RPMI8226 (cell line): ENCODE results near the gene PREX1.

ENCODE experiments used
- DNase-seq: peaks from one replicate; pipeline ENCODE4 v3.0.0-alpha.2; 2015

Gene PREX1

GRCh38 chr20:48674461-48674860 is 153.3 kb downstream of the PREX1 start:
- no peak for DNase-seq

GRCh38 chr20:48673507-48673906 is 154.3 kb downstream of the PREX1 start:
- peak; percentile 9 for DNase-seq

DNA sequence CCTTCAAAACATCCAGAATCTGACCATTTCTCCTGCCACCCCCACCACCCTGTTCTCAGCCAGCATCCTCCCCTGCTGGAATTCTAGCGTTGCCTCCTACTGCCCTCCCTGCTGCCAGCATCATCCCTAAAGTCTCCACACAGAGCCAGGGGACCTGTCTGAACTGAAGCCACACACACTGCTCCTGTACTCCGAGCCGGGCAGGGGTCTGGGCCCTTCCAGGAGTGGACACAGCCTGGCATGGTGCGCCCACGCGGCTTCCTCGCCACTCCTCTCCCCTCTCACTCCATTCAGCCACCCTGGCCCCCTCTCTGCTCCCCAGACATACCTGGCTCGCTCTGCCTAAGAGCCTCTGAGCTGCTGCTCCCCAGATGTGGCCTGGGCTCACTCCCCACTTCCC is 155.5 kb downstream of the PREX1 start:
- no peak for DNase-seq

DNA sequence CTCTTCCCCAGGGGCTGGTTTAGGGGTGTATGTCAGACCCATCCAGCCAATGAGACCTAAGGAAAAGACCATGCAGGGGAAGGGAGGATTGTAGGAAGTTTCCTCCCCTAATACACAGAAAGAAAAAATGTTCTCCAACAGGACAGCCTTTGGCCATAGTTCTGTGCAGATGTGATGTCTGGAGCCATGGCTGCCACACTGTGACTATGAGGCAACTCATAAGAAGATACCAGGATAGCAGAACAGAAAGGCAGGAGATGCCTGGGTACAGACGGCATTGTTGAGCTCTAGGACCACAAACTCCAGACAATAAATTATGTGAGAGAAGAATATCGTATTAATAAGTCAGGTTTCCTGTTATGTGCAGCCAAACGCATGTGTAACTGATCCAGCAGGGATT is 156.7 kb downstream of the PREX1 start:
- no peak for DNase-seq

- DNase-seq, result peak; percentile 93
Observed at GRCh38 chr20:48669946-48670605, 157.7 kb downstream of the PREX1 start.

- DNase-seq, result peak; percentile 90
Observed at GRCh38 chr20:48668451-48668946, 159.3 kb downstream of the PREX1 start.

GRCh38 chr20:48667889-48668413 is 159.8 kb downstream of the PREX1 start:
- DNase-seq, result no peak

DNA sequence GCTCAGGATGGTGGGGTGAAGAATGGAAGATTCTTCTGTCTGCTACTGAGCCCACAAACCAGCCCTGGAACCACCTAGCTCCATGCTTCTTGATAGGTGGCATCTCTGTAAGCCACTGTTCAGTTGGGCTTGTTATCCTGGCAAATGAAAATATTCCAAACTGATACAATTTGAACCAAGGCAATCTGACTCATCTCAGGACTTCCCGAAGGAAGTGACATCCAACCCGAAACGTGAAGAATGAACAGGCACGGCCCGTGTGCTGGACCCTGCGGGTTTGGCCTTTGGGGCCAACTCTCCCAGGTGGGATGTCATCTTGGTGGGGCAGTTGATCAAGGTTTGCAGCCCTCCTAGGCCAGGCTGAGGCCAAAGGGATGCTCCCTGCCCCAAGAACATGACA is 160.3 kb downstream of the PREX1 start:
- no peak for DNase-seq

DNA sequence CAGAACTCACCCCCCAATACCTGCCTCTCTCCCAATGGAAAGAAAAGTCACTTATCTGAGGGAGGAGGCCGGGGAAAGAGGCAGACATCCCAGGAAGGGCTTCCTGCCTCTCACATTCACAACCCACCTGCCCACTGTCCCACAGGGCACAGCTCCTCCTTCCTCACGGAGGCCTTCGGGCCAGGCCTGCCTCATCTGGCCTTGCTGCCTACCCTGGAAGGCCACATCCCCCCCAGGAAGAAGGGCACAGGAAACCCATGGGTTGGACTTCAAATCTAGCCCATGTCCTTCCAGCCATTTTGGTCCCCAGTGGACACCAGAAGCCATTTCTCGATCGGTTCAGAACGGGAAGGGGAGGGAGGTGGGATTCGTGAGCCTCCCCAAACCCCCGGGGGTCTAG is 162.0 kb downstream of the PREX1 start:
- DNase-seq, result no peak

GRCh38 chr20:48662711-48663110 is 165.1 kb downstream of the PREX1 start:
- DNase-seq, result no peak

GRCh38 chr20:48661575-48662455 is 166.0 kb downstream of the PREX1 start:
- DNase-seq, result no peak

DNA sequence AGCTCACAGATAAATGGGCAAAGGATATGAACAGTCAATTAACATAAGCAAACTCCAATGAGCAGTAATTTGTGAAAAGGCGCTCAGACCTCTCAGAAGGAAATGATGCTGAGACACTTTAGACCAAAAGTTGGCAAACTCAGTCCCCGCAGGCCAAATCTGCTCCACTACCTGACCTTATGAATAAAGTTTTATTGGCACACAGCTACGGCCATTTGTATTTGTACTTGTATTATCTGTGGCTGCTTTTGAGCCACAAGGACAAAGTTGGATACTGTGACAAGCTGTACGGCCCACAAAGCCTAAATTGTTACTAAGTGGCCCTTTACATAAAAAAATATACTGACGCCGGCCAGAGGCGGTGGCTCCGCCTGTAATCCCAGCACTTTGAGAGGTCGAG is 167.0 kb downstream of the PREX1 start:
- DNase-seq, result no peak

GRCh38 chr20:48659858-48660257 is 167.9 kb downstream of the PREX1 start:
- no peak for DNase-seq

DNA sequence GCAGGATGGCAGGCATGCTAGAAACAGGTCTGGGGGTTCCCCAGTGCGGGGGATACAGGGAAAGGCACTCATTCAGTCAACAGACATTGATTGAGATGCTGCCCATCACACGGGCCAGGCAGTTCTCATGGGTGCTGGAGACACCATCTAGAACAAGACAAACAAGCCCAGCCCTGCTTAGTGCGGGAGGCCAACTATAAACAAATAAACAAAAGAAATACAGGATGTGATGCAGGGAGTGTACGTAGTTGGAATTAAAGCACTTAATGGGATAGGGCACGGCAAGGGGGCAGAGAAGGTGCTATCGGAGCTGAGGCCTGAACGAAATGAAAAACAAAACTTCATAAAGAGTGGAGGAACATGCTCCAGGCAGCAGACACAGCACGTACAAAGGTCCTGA is 169.3 kb downstream of the PREX1 start:
- DNase-seq, result no peak

DNA sequence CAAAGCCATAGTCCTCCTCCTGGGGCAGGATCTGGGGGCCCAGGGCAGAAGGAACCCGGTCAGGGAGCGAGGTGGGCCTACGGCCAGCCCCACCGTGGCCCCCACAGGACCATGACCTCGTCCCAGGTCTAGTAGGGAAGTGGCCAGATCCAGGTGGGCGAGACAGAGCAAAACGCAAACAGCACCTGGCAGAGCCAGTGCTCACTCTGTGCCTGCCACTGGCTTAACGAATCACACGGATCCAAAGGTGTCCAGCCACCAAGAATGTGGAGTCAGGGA is 169.7 kb downstream of the PREX1 start:
- DNase-seq, result no peak

- DNase-seq, result peak; percentile 81
Observed at GRCh38 chr20:48657426-48658197, 170.2 kb downstream of the PREX1 start.

GRCh38 chr20:48656661-48657211 is 171.1 kb downstream of the PREX1 start:
- DNase-seq, result peak; percentile 57

- DNase-seq, result no peak
Observed at GRCh38 chr20:48656137-48656536, 171.7 kb downstream of the PREX1 start.

DNA sequence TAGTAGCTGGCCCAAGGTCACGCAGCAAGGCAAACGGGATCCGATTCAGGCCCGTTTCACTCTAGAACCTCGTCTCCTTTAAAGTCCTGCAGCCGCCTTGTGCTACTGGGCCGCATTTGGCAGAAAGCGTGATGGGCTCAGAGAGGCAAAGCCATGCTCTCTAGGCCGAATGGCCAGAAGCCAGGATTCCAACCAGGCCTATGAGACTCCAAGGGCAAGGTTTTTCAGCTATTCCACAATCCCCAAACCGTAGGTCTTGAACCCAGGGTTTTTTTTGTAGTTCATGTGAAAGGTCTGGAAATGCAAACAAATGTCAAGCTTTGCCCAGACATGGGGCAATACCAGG is 174.1 kb downstream of the PREX1 start:
- no peak for DNase-seq

DNA sequence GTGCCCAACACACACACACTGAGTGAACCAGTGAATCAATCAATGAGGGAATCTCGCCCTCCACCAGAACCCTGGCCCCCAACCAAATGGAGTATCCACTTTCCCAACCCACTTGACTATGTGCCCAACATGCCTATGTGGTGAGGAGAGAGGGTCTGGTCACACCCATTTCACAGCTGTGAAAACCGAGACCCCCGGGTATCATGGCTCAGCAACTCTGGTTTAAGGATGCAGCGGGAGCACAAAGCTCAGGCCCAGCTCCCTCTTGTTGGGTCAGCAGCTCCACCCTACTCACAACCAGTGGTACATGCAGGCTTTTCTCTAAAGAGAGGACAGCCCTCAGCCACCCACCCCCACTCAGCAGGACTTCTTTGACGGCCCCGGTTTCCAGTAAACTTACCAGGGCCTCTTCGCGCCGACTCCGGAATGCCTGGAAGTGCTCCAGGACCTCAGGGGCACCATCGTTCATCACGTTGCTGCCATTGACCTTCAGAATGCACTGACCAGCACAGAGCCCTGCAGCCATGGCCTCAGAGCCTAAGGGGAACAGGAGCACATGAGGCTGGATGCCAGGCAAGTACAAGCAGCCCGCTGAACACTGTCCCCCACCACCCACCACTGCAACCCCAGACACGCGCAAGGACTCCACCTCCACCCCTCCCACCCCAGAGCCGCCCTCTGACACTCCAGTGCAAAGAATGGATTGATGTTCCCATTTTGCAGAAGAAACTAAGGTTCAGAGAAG is 174.7 kb downstream of the PREX1 start:
- no peak for DNase-seq

DNA sequence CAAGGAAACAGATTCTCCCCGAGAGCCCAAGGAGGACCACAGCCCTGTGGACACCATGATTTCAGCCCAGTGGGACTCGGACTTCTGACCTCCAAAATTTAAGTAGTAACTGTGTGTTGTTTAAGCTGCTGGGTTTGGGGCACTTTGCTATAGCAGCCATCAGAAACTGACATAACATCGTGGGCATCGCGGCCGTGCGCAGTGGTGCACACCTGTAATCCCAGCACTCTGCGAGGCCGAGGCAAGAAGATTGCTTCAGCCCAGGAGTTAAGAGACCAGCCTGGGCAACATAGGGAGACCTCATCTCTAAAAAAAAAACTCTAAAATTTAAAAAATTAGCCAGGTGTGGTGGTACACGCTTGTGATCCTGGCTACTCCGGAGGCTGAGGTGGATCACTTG is 175.8 kb downstream of the PREX1 start:
- no peak for DNase-seq

GRCh38 chr20:48651271-48651670 is 176.5 kb downstream of the PREX1 start:
- DNase-seq, result no peak

- DNase-seq, result no peak
Observed at GRCh38 chr20:48649868-48650267, 177.9 kb downstream of the PREX1 start.
